GM06990 (cell line): ENCODE results near the gene KCNJ10.

Experiments
- DNase-seq: peaks from one replicate; pipeline ENCODE4 v3.0.0-alpha.2; 2011; ENCODE audit not compliant: insufficient read length; ENCODE audit errors: extremely low read depth
- H3K27me3 ChIP-seq: replicated peaks from 2 replicates; pipeline ENCODE4 v1.6.0; 2011; ENCODE audit warnings: low read length; ENCODE audit not compliant: control insufficient read depth, insufficient read depth
- H3K36me3 ChIP-seq: 2 replicates; pipeline ENCODE4 v1.5.1; 2011; ENCODE audit warnings: low read length; ENCODE audit not compliant: control insufficient read depth, insufficient read depth
- H3K4me3 ChIP-seq: replicated peaks from 2 replicates; pipeline ENCODE4 v1.5.1; 2011; ENCODE audit warnings: low read depth, mild to moderate bottlenecking, control low read depth, low read length
- TF ChIP-seq, protein P1 (sequence below): IDR thresholded peaks from 2 replicates; pipeline ENCODE4 v1.5.1; 2011; ENCODE audit warnings: low read length, control low read depth, mild to moderate bottlenecking, inconsistent platforms; ENCODE audit not compliant: insufficient read depth, poor library complexity, severe bottlenecking

The KCNJ10 gene

DNA sequence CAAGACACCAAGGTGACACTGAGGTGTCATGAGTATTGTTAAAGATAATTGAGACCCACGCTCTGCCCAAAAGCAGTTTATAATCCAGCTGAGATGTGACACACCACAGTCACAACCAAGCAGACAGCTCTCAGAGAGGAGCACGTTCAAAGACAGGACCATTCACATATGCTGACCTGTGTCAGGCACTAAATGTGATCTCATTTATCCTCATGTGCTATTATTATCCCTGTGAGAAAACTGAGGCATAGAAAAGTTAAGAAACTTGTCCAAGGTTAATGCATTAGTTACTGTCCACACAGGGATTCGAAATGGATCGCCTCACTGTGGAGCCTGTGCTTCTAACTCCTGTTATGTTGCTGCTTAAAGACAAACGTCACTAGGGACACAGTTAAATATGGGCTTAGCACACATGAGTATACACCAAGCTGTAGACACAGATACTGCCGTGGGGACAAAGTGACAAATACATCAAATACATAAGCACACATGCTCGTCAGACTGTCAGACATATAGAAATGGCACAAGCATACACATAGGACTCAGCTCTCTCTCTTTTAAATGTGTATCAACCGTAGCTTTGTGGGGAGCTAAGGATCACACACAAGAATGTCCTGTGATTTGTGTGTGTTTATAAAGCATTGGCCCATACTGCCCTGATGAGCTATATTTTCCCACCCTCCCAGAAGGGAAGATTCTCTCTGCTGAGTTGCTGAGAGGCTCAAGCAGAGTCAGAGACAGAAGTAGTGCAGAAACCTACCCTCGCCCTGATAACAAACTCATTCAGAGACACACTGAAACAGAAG, 32.0 kb upstream of the KCNJ10 start:
- TF ChIP-seq, protein P1, sequence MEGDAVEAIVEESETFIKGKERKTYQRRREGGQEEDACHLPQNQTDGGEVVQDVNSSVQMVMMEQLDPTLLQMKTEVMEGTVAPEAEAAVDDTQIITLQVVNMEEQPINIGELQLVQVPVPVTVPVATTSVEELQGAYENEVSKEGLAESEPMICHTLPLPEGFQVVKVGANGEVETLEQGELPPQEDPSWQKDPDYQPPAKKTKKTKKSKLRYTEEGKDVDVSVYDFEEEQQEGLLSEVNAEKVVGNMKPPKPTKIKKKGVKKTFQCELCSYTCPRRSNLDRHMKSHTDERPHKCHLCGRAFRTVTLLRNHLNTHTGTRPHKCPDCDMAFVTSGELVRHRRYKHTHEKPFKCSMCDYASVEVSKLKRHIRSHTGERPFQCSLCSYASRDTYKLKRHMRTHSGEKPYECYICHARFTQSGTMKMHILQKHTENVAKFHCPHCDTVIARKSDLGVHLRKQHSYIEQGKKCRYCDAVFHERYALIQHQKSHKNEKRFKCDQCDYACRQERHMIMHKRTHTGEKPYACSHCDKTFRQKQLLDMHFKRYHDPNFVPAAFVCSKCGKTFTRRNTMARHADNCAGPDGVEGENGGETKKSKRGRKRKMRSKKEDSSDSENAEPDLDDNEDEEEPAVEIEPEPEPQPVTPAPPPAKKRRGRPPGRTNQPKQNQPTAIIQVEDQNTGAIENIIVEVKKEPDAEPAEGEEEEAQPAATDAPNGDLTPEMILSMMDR: no peak
- Histone ChIP-seq H3K4me3 (no peak overlapping the region), H3K36me3 (no peaks in the 10 kb centered on the region), H3K27me3 (peaks cover 1% of the 10 kb centered on the region; the same call in 1 of the 2 replicates)
- DNase-seq: no peak

DNA sequence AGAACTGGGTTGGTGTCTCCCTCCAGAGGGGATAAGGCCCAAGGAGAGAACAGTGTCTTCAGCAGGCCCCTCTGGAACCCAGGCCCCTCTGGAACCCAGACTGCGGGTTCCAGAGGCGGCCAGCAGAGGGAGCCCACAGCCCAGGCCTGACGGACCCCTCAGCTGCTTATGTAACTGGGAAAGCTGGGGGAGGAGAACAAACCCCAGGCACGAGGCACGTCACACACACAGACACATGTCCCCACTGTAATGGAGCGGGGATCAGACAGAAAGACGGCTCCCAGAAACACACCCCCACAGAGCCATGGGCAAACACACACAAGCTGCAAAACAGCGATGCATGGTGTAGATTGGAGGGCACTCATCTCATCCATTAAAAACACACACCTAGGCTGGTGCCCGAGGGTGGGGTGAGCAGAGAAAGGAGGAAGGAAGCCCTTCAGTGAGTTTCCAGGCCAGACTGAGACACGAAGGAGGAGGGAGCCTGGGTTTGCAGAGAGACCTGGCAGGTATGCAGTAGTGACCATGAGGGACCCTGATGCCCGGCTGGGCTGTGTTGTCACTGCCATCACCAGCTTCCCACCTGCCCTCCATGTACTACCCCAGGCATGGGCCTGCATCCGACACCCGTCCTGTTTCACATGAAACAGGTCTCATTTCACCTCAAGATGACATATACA, 31.2 kb upstream of the KCNJ10 start:
- DNase-seq: peak; percentile 77
- Histone ChIP-seq H3K4me3 (no peak overlapping the region), H3K36me3 (no peaks in the 10 kb centered on the region), H3K27me3 (peaks cover 1% of the 10 kb centered on the region; the same call in 1 of the 2 replicates)
- TF ChIP-seq, protein P1: peak; percentile 96

DNA sequence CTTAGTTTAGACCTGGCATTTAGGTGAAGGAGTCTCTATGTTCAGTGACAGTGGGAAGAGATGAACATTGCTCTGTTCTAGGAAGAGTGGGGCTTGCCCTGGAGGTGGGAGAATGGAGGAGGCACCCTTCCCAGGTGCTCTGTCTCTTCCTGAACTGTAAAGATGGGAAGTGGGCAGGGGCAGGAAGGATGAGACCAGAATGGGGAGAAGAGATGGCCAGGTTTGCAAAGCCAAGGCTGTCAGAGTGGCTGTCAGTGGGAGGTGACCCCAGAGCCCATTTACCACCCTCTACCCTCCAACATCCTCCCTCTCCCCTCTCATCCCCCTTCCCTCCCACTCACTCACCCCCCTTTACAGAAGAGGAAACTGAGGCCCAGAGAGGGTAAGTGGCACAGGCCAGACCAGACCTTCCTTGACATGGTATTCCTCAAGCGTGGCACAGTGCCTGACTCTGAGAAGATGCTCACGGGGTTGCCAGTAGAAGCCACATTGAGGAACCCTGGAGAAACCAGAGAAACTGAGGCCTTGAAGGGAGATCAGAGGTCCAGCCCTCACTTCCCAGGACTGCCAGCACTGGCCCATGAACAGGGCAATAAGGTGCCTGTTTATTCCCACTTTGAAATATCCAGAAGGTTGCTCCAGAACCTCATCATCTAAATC, 29.9 kb upstream of the KCNJ10 start:
- H3K36me3 ChIP-seq: peaks cover 3% of the 10 kb centered on the region
- no peak overlapping the region for H3K4me3 ChIP-seq
- TF ChIP-seq, protein P1: no peak
- no peak for DNase-seq
- H3K27me3 ChIP-seq: peaks cover 1% of the 10 kb centered on the region; the same call in 1 of the 2 replicates

GRCh38 chr1:160098852-160099561, 29.0 kb upstream of the KCNJ10 start:
- TF ChIP-seq, protein P1: no peak
- H3K4me3 ChIP-seq: peak overlapping the region; percentile 61
- peaks cover 1% of the 10 kb centered on the region; the same call in 1 of the 2 replicates for H3K27me3 ChIP-seq
- peaks cover 4% of the 10 kb centered on the region for H3K36me3 ChIP-seq
- DNase-seq: peak; percentile 93

GRCh38 chr1:160097911-160098851, 28.2 kb upstream of the KCNJ10 start, which contains the start of gene IGSF8:
Gene IGSF8 (minus strand): TSS chr1:160098619. CDS start chr1:160098472, 147 bp downstream.
- TF ChIP-seq, protein P1: no peak
- Histone ChIP-seq H3K27me3 (no peaks in the 10 kb centered on the region), H3K4me3 (peak within 1 kb of the TSS; percentile 82), H3K36me3 (peaks cover 5% of the 10 kb centered on the region)
- peak; percentile 91 for DNase-seq
